ENCODE results near the gene PFKFB2. TPM values are rescaled to one million over a fixed set of nuclear protein-coding genes. Genes with fewer than 3 reads are reported as not detected.

PFKFB2 gene
- total RNA-seq, 1 donor from 2014 or later, result 10.0 TPM

GRCh38 chr1:207081088-207081487 lies 28.0 kb downstream of the PFKFB2 start:
- no peak for DNase-seq (ENCODE audit: low spot score)
- H3K36me3 ChIP-seq, result no peaks in the 10 kb centered on the region
- no peaks in the 10 kb centered on the region for H3F3A ChIP-seq (ENCODE audit: low read depth)
- Mint-ChIP-seq H3K9me3 (no peaks in the 10 kb centered on the region), H3K27ac (no peak overlapping the region), H3K4me1 (peaks cover 4% of the 10 kb centered on the region), H3K27me3 (ENCODE audit: insufficient read depth, low read depth) (peaks cover 2% of the 10 kb centered on the region), H3K4me3 (no peak overlapping the region), H3K36me3 (no peaks in the 10 kb centered on the region)
- no peaks in the 10 kb centered on the region for H3K4me1 ChIP-seq
- H3K9ac ChIP-seq, result no peak overlapping the region
- H3K79me2 ChIP-seq (ENCODE audit: low read depth), result no peaks in the 10 kb centered on the region
- no peak overlapping the region for H2AFZ ChIP-seq (replicated peaks)
- H3K4me3 ChIP-seq, result no peak overlapping the region
- no peak overlapping the region for H3K27ac ChIP-seq
- TF ChIP-seq CTCF (IDR thresholded peaks at IDR 0.05), result no peak
- no peak for TF ChIP-seq EZH2phosphoT487 (IDR thresholded peaks at IDR 0.05)
- no peak for TF ChIP-seq EZH2 (IDR thresholded peaks at IDR 0.05)
- no peak overlapping the region for H3K4me2 ChIP-seq
- no peaks in the 10 kb centered on the region for H3K9me3 ChIP-seq (ENCODE audit: low read depth)
- H3K27me3 ChIP-seq, result no peaks in the 10 kb centered on the region
- H4K20me1 ChIP-seq (ENCODE audit: low read depth), result no peaks in the 10 kb centered on the region

- Mint-ChIP-seq H3K4me1 (peaks cover 4% of the 10 kb centered on the region), H3K27ac (no peak overlapping the region)
These were observed 28.7 kb downstream of the PFKFB2 start for GRCh38 chr1:207081806-207082205.

GRCh38 chr1:207084232-207084631 lies 31.2 kb downstream of the PFKFB2 start:
- TF ChIP-seq CTCF (IDR thresholded peaks at IDR 0.05), result no peak
- TF ChIP-seq EZH2phosphoT487 (IDR thresholded peaks at IDR 0.05), result no peak
- TF ChIP-seq EZH2 (IDR thresholded peaks at IDR 0.05), result no peak
- H3K36me3 Mint-ChIP-seq, result no peaks in the 10 kb centered on the region
- Histone ChIP-seq H3K79me2 (ENCODE audit: low read depth) (no peaks in the 10 kb centered on the region), H3K4me3 (no peak overlapping the region), H3K9ac (no peak overlapping the region), H3K9me3 (ENCODE audit: low read depth) (no peaks in the 10 kb centered on the region), H3F3A (ENCODE audit: low read depth) (no peaks in the 10 kb centered on the region), H3K27ac (no peak overlapping the region), H3K36me3 (no peaks in the 10 kb centered on the region), H3K4me1 (no peaks in the 10 kb centered on the region), H3K4me2 (no peak overlapping the region), H2AFZ (replicated peaks) (no peak overlapping the region), H4K20me1 (ENCODE audit: low read depth) (no peaks in the 10 kb centered on the region), H3K27me3 (no peaks in the 10 kb centered on the region)
- no peak overlapping the region for H3K4me3 Mint-ChIP-seq
- H3K27ac Mint-ChIP-seq, result no peak overlapping the region
- no peak for DNase-seq (ENCODE audit: low spot score)
- no peaks in the 10 kb centered on the region for H3K9me3 Mint-ChIP-seq
- H3K27me3 Mint-ChIP-seq (ENCODE audit: insufficient read depth, low read depth), result no peaks in the 10 kb centered on the region
- H3K4me1 Mint-ChIP-seq, result peaks cover 2% of the 10 kb centered on the region

More at GRCh38 chr1:207081806-207082205, 28.7 kb downstream of the PFKFB2 start:
- H4K20me1 ChIP-seq (ENCODE audit: low read depth), result no peaks in the 10 kb centered on the region
- H3F3A ChIP-seq (ENCODE audit: low read depth), result no peaks in the 10 kb centered on the region
- Mint-ChIP-seq H3K36me3 (no peaks in the 10 kb centered on the region), H3K27me3 (ENCODE audit: insufficient read depth, low read depth) (peaks cover 2% of the 10 kb centered on the region), H3K4me3 (no peak overlapping the region), H3K9me3 (no peaks in the 10 kb centered on the region)
- H2AFZ ChIP-seq (replicated peaks), result no peak overlapping the region
- no peak overlapping the region for H3K4me2 ChIP-seq
- no peak overlapping the region for H3K9ac ChIP-seq
- no peak overlapping the region for H3K27ac ChIP-seq
- H3K27me3 ChIP-seq, result no peaks in the 10 kb centered on the region
- H3K9me3 ChIP-seq (ENCODE audit: low read depth), result no peaks in the 10 kb centered on the region
- DNase-seq (ENCODE audit: low spot score), result no peak
- H3K36me3 ChIP-seq, result no peaks in the 10 kb centered on the region
- no peak overlapping the region for H3K4me3 ChIP-seq
- no peaks in the 10 kb centered on the region for H3K4me1 ChIP-seq
- TF ChIP-seq CTCF (IDR thresholded peaks at IDR 0.05), result no peak
- no peaks in the 10 kb centered on the region for H3K79me2 ChIP-seq (ENCODE audit: low read depth)

All from neural progenitor cell (in vitro differentiated cells).